Panc1 (cell line): ENCODE measurements around the gene GOLGA8H.

ENCODE experiments used
- CTCF ChIP-seq: fragments of 450-650 bp; IDR thresholded peaks from 2 replicates; pipeline ENCODE4 v1.5.1; 2017; ENCODE audit warnings: mild to moderate bottlenecking
- REST ChIP-seq, 2 experiments: IDR thresholded peaks; 2 replicates each; pipeline ENCODE4 v1.6.1; 2011 to 2012; ENCODE audit warnings: low read depth in 2 of 2, control low read depth in 1 of 2, low read length in 1 of 2, mild to moderate bottlenecking in 1 of 2, moderate library complexity in 1 of 2; ENCODE audit not compliant: insufficient read depth in 1 of 2

- TF ChIP-seq CTCF (no peak), REST (IDR thresholded peaks at IDR 0.05; ENCODE audit: insufficient read depth in 1 of 2, low read depth in 2 of 2, low read length in 1 of 2) (no peak)
Measured at GRCh38 chr15:30650012-30650929, 46.4 kb downstream of the GOLGA8H start.
